Measurements from ENCODE around the gene PPFIA2.
"Not testable (repeated sequence)": the region's sequence is repeated elsewhere in the genome, so short reads cannot be mapped to it uniquely, and the experiment has no call there.

The PPFIA2 gene

GRCh38 chr12:81596558-81596957 is 162.6 kb downstream of the PPFIA2 start:
- TF ChIP-seq, protein P1, sequence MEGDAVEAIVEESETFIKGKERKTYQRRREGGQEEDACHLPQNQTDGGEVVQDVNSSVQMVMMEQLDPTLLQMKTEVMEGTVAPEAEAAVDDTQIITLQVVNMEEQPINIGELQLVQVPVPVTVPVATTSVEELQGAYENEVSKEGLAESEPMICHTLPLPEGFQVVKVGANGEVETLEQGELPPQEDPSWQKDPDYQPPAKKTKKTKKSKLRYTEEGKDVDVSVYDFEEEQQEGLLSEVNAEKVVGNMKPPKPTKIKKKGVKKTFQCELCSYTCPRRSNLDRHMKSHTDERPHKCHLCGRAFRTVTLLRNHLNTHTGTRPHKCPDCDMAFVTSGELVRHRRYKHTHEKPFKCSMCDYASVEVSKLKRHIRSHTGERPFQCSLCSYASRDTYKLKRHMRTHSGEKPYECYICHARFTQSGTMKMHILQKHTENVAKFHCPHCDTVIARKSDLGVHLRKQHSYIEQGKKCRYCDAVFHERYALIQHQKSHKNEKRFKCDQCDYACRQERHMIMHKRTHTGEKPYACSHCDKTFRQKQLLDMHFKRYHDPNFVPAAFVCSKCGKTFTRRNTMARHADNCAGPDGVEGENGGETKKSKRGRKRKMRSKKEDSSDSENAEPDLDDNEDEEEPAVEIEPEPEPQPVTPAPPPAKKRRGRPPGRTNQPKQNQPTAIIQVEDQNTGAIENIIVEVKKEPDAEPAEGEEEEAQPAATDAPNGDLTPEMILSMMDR (IDR thresholded peaks at IDR 0.05), result no peak
- Histone ChIP-seq H3K4me1 (ENCODE audit: control insufficient read depth in 1 of 2, insufficient read depth in 1 of 2, low read depth in 1 of 2, low read length in 1 of 2) (no peaks in the 10 kb centered on the region), H3K9me3 (no peaks in the 10 kb centered on the region), H3K36me3 (no peaks in the 10 kb centered on the region), H3K4me3 (ENCODE audit: low read depth in 1 of 2, low read length in 1 of 2) (no peak overlapping the region), H3K27ac (no peak overlapping the region), H3K27me3 (no peaks in the 10 kb centered on the region)

GRCh38 chr12:81591256-81591655 is 167.9 kb downstream of the PPFIA2 start:
- H3K4me3 ChIP-seq (ENCODE audit: low read depth in 1 of 2, low read length in 1 of 2), result no peak overlapping the region
- no peak overlapping the region for H3K27ac ChIP-seq
- no peaks in the 10 kb centered on the region for H3K4me1 ChIP-seq (ENCODE audit: control insufficient read depth in 1 of 2, insufficient read depth in 1 of 2, low read depth in 1 of 2, low read length in 1 of 2)
- TF ChIP-seq, protein P1 (IDR thresholded peaks at IDR 0.05), result no peak
- H3K36me3 ChIP-seq, result no peaks in the 10 kb centered on the region
- H3K9me3 ChIP-seq, result no peaks in the 10 kb centered on the region
- no peaks in the 10 kb centered on the region for H3K27me3 ChIP-seq

- not testable (repeated sequence) for H3K4me3 ChIP-seq (ENCODE audit: low read depth in 1 of 2, low read length in 1 of 2); H3K9me3 ChIP-seq; H3K27ac ChIP-seq; H3K4me1 ChIP-seq (ENCODE audit: control insufficient read depth in 1 of 2, insufficient read depth in 1 of 2, low read depth in 1 of 2, low read length in 1 of 2); H3K27me3 ChIP-seq; H3K36me3 ChIP-seq
These were observed 168.4 kb downstream of the PPFIA2 start for GRCh38 chr12:81590703-81591102.

GRCh38 chr12:81588235-81589008 is 170.7 kb downstream of the PPFIA2 start:
- TF ChIP-seq, protein P1 (IDR thresholded peaks at IDR 0.05), result no peak
- Histone ChIP-seq H3K27me3 (no peaks in the 10 kb centered on the region), H3K27ac (no peak overlapping the region), H3K36me3 (no peaks in the 10 kb centered on the region), H3K9me3 (no peaks in the 10 kb centered on the region), H3K4me3 (ENCODE audit: low read depth in 1 of 2, low read length in 1 of 2) (no peak overlapping the region), H3K4me1 (ENCODE audit: control insufficient read depth in 1 of 2, insufficient read depth in 1 of 2, low read depth in 1 of 2, low read length in 1 of 2) (no peaks in the 10 kb centered on the region)

GRCh38 chr12:81585787-81586186 is 173.4 kb downstream of the PPFIA2 start:
- Histone ChIP-seq H3K4me1 (ENCODE audit: control insufficient read depth in 1 of 2, insufficient read depth in 1 of 2, low read depth in 1 of 2, low read length in 1 of 2) (no peaks in the 10 kb centered on the region), H3K27me3 (no peaks in the 10 kb centered on the region), H3K27ac (no peak overlapping the region), H3K9me3 (no peaks in the 10 kb centered on the region), H3K36me3 (no peaks in the 10 kb centered on the region), H3K4me3 (ENCODE audit: low read depth in 1 of 2, low read length in 1 of 2) (no peak overlapping the region)
- TF ChIP-seq, protein P1 (IDR thresholded peaks at IDR 0.05), result no peak

DNA sequence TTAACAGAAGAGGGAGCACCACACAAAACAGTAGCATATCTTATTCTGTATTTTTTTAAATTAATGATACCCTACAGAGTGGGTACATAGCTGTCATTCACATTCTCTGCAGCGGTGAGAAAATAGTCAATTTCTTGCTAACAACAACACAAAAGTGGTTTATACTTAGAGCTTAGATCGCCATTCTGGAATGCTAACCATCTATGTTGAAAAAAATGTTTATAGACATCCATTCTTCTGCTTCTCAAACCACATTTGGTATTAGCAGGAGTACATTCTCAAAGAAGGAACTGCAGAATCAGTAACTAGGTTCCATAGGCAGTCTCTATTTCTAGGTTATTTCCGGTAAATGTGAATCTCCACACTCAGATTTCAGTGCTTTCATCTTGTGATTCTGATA is 185.9 kb downstream of the PPFIA2 start:
- Histone ChIP-seq H3K27me3 (no peaks in the 10 kb centered on the region), H3K4me3 (ENCODE audit: low read depth in 1 of 2, low read length in 1 of 2) (no peak overlapping the region), H3K4me1 (ENCODE audit: control insufficient read depth in 1 of 2, insufficient read depth in 1 of 2, low read depth in 1 of 2, low read length in 1 of 2) (no peaks in the 10 kb centered on the region), H3K27ac (no peak overlapping the region), H3K36me3 (no peaks in the 10 kb centered on the region), H3K9me3 (no peaks in the 10 kb centered on the region)
- TF ChIP-seq, protein P1 (IDR thresholded peaks at IDR 0.05), result no peak
